Measurements from ENCODE around the gene PLCXD3. TPM values are rescaled to one million over a fixed set of nuclear protein-coding genes. Genes with fewer than 3 reads are reported as not detected.
"Not testable (repeated sequence)": the region's sequence is repeated elsewhere in the genome, so short reads cannot be mapped to it uniquely, and the experiment has no call there.

PLCXD3 gene
- total RNA-seq, 2 experiments from 2014 or later = not detected

DNA sequence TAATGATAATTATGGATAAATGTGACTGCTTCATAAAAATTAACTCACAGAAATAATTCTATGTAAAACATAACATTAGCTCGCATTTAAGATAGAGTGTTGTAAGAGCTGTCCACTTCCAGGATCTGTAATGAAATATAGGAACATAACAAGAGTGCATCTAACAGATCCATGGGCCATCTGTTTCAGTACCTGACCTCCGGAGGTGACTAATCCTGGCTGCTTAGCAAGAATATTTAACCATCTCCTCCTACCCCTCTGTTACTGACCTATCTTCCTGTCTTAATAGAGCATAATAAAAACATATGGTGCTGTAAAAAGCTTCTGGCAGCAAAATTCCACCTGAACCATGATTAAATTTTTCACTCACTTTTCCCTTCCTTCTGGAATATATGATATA lies 7.1 kb downstream of the PLCXD3 start:
- POLR2A ChIA-PET = no interaction called here
- CTCF ChIA-PET = interaction anchor here (0.6 kb wide), 2 partner anchors 145 to 305 kb away, joined by 3 read pairs; no protein-coding TSS in a partner anchor

DNA sequence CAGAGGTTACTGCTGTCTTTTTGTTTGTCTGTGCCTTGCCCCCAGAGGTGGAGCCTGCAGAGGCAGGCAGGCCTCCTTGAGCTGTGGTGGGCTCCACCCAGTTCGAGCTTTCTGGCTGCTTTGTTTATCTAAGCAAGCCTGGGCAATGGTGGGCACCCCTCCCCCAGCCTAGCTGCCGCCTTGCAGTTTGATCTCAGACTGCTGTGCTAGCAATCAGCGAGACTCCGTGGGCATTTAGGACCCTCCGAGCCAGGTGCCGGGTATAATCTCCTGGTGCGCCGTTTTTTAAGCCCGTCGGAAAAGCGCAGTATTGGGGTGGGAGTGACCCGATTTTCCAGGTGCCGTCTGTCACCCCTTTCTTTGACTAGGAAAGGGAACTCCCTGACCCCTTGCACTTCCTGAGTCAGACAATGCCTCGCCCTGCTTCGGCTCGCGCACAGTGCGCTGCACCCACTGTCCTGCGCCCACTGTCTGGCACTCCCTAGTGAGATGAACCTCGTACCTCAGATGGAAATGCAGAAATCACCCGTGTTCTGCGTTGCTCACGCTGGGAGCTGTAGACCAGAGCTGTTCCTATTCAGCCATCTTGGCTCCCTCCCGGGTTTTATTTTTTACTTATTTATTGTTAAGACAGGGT lies 16.8 kb downstream of the PLCXD3 start:
- H3K27me3 Mint-ChIP-seq; CTCF ChIA-PET; H3K4me3 Mint-ChIP-seq; intact Hi-C loops (cut with micrococcal nuclease); H3K36me3 Mint-ChIP-seq (ENCODE audit: low read depth); ATAC-seq; H3K9me3 Mint-ChIP-seq; POLR2A ChIA-PET; H3K4me1 Mint-ChIP-seq (ENCODE audit: low read depth); H3K27ac Mint-ChIP-seq; DNase-seq: not testable (repeated sequence)

More for the DNA sequence above, 7.1 kb downstream of the PLCXD3 start:
- Mint-ChIP-seq H3K4me1 (ENCODE audit: low read depth) (no peaks in the 10 kb centered on the region), H3K27me3 (peaks cover 2% of the 10 kb centered on the region), H3K4me3 (no peak overlapping the region), H3K36me3 (ENCODE audit: low read depth) (no peaks in the 10 kb centered on the region), H3K9me3 (no peaks in the 10 kb centered on the region), H3K27ac (no peak overlapping the region)
- TF ChIP-seq, protein P1, sequence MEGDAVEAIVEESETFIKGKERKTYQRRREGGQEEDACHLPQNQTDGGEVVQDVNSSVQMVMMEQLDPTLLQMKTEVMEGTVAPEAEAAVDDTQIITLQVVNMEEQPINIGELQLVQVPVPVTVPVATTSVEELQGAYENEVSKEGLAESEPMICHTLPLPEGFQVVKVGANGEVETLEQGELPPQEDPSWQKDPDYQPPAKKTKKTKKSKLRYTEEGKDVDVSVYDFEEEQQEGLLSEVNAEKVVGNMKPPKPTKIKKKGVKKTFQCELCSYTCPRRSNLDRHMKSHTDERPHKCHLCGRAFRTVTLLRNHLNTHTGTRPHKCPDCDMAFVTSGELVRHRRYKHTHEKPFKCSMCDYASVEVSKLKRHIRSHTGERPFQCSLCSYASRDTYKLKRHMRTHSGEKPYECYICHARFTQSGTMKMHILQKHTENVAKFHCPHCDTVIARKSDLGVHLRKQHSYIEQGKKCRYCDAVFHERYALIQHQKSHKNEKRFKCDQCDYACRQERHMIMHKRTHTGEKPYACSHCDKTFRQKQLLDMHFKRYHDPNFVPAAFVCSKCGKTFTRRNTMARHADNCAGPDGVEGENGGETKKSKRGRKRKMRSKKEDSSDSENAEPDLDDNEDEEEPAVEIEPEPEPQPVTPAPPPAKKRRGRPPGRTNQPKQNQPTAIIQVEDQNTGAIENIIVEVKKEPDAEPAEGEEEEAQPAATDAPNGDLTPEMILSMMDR (IDR thresholded peaks at IDR 0.05) = no peak
- no peak for DNase-seq
- intact Hi-C loops (cut with micrococcal nuclease) = no loop called here
- no peak for ATAC-seq

DNA sequence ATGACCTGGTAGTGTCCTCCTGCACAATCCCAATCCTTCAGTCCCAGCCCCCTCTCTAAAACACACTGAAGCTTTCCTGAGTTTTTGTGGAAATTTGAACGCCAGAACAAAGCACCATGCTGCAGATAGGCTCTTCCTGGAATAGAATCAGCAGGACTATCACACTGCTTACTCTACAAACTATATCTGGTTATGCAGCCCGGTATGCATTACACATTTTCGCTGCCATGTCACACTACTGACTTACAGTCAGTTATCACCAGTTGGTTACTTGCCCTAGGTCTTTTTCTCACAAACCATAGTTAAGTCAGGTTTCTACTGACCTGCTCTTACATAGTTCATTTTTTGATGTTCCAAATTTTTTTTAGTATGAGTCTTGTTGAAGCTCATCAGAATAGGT lies 24.9 kb downstream of the PLCXD3 start:
- Mint-ChIP-seq H3K36me3 (ENCODE audit: low read depth) (no peaks in the 10 kb centered on the region), H3K9me3 (peaks cover 2% of the 10 kb centered on the region), H3K27me3 (no peaks in the 10 kb centered on the region), H3K4me1 (ENCODE audit: low read depth) (no peaks in the 10 kb centered on the region), H3K4me3 (no peak overlapping the region), H3K27ac (no peak overlapping the region)
- POLR2A ChIA-PET = no interaction called here
- CTCF ChIA-PET = no interaction called here
- DNase-seq (no peak), ATAC-seq (no peak)
- intact Hi-C loops (cut with micrococcal nuclease) = no loop called here
- TF ChIP-seq, protein P1 (IDR thresholded peaks at IDR 0.05) = no peak

DNA sequence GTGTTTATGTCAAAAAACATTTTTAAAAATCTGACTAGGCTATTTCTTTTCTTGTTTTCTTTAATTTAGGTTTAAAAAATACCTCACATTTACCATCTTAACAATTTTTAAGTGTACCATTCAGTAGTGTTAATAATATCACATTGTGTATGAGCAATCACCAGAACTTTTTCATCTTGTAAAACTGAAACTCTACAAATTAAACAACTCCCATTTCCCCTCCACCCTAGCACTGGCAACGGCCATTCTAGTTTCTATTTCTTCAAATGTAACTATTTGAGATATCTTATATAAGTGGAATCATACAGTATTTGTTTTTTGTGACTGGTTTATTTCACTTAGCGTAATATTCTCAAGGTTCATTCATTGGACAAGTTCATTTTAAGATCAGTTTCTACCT lies 27.7 kb downstream of the PLCXD3 start:
- Mint-ChIP-seq H3K4me3 (no peak overlapping the region), H3K27ac (no peak overlapping the region)

DNA sequence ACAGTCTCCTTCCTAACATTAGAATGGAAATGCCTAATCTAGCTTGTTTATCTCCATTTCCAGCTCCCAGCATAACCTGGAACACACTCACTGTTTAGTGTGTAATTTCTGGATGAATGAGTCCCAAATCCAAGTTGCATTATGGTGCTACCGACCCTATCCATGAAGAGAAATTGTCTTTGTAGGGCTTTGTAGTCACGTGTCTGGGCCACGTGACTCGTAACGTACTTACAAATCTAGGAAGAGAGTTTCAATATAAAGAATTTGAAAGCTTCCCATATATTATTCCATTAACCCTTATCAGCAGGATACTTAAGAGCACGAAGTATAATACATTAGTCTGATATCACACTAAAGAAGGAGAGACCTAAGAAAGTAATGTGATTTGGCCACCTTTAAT lies 28.2 kb downstream of the PLCXD3 start:
- no peak for DNase-seq
- intact Hi-C loops (cut with micrococcal nuclease) = no loop called here
- Mint-ChIP-seq H3K4me3 (no peak overlapping the region), H3K4me1 (ENCODE audit: low read depth) (no peaks in the 10 kb centered on the region), H3K27me3 (no peaks in the 10 kb centered on the region), H3K36me3 (ENCODE audit: low read depth) (no peaks in the 10 kb centered on the region), H3K27ac (no peak overlapping the region), H3K9me3 (no peaks in the 10 kb centered on the region)
- ChIA-PET CTCF (no interaction called here), POLR2A (no interaction called here)
- TF ChIP-seq, protein P1 (IDR thresholded peaks at IDR 0.05) = no peak
- no peak for ATAC-seq

More for the DNA sequence above, 27.7 kb downstream of the PLCXD3 start:
- H3K4me1 Mint-ChIP-seq (ENCODE audit: low read depth) = no peaks in the 10 kb centered on the region
- ChIA-PET POLR2A (no interaction called here), CTCF (no interaction called here)
- no peaks in the 10 kb centered on the region for H3K36me3 Mint-ChIP-seq (ENCODE audit: low read depth)
- no peak for DNase-seq
- ATAC-seq = no peak
- TF ChIP-seq, protein P1 (IDR thresholded peaks at IDR 0.05) = no peak
- H3K9me3 Mint-ChIP-seq = peaks cover 2% of the 10 kb centered on the region
- intact Hi-C loops (cut with micrococcal nuclease) = no loop called here
- no peaks in the 10 kb centered on the region for H3K27me3 Mint-ChIP-seq

DNA sequence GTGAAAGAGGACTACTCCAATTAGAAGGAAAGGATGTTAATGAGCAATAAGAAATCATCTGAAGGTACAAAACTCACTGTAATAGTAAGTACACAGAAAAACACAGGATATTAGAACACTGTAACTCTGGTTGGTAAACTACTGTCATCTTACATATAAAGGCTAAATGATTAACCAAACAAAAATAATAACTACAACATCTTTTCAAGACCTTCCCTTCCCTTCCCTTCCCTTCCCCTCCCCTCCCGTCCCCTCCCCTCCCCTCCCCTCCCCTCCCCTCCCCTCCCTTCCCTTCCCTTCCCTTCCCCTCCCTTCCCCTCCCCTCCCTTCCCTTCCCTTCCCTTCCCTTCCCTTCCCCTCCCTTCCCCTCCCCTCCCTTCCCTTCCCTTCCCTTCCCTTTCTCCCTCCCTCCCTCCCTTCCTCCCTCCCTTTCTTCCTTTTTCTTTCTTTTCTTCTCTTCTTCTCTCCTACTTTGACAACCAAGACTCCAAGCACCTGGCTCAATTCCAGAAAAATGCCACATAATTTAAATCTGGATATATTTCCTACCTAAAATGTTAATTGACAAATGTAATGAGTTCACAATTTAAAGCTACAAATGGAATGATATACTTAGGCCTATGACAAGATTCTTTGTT lies 38.7 kb downstream of the PLCXD3 start:
- CTCF ChIA-PET, ATAC-seq: not testable (repeated sequence)
- peaks cover 25% of the 10 kb centered on the region for H3K9me3 Mint-ChIP-seq

More for the DNA sequence above, 38.7 kb downstream of the PLCXD3 start:
- intact Hi-C loops (cut with micrococcal nuclease); H3K4me1 Mint-ChIP-seq (ENCODE audit: low read depth); POLR2A ChIA-PET; H3K27me3 Mint-ChIP-seq; H3K4me3 Mint-ChIP-seq; H3K27ac Mint-ChIP-seq; DNase-seq; H3K36me3 Mint-ChIP-seq (ENCODE audit: low read depth): not testable (repeated sequence)
